Activated CD4-positive, alpha-beta memory T cell treated with anti-CD3 and anti-CD28 coated beads for 36 hours (primary cell): ENCODE results near the gene UFD1. TPM values are rescaled to one million over a fixed set of nuclear protein-coding genes. Genes with fewer than 3 reads are reported as not detected.

Experiments used
- CTCF ChIA-PET: fragments of 350-600 bp; sonication (Branson Sonifier 250); formaldehyde crosslinking; loops from one replicate; lab custom pipeline; 2021; ENCODE audit warnings: antibody characterized with exemption, inconsistent platforms; lab: Charles Lee
- POLR2A ChIA-PET: fragments of 350-600 bp; sonication (Branson Sonifier 250); formaldehyde crosslinking; loops from one replicate; lab custom pipeline; 2021; ENCODE audit warnings: antibody characterized with exemption; lab: Charles Lee
- DNase-seq: peaks from one replicate; pipeline ENCODE4 v3.0.0-alpha.2; 2020
- H3K27ac Mint-ChIP-seq: one replicate; pipeline ENCODE4 v1.8.0; 2021; ENCODE audit warnings: mixed read lengths
- H3K27me3 Mint-ChIP-seq: one replicate; pipeline ENCODE4 v1.8.0; 2021; ENCODE audit warnings: mixed read lengths
- H3K36me3 Mint-ChIP-seq: one replicate; pipeline ENCODE4 v1.8.0; 2021; ENCODE audit warnings: mixed read lengths
- H3K4me1 Mint-ChIP-seq: one replicate; pipeline ENCODE4 v1.8.0; 2021; ENCODE audit warnings: low read depth, mixed read lengths
- H3K4me3 Mint-ChIP-seq: one replicate; pipeline ENCODE4 v1.8.0; 2021; ENCODE audit warnings: mild to moderate bottlenecking, mixed read lengths
- H3K9me3 Mint-ChIP-seq: one replicate; pipeline ENCODE4 v1.8.0; 2021; ENCODE audit warnings: mixed read lengths
- intact Hi-C: fragments of 100-400 bp; cut with micrococcal nuclease; formaldehyde crosslinking; loops from one replicate; pipeline ENCODE4 v1.15.1; 2023
- total RNA-seq, 2 experiments: library from RNA; stranded (reverse); gene quantifications; one replicate each; pipeline ENCODE4 v1.2.3, GENCODE V29; 2021

Gene UFD1
- total RNA-seq, 2 experiments from 2014 or later, result 85.3 to 91.1 TPM

DNA sequence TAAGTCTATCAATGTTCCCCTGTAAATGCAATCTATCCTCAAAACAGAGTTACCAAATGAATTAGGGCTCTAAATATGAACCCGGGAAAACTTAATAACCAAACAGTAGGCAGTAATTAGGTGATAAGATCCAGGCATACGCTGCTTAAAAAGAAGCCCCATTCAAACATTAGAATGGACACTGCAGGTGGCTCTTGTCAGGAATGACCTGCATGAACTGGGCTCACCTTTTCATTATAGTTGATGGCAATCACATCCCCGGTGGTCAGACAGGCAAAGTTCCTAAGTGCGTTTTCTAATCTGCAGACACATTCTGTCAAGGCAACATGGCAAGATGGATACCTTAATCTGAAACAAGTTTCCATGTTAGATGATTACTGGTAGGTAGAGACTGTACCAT, 14.0 kb downstream of the UFD1 start:
- H3K27me3 Mint-ChIP-seq, result no peaks in the 10 kb centered on the region
- H3K4me3 Mint-ChIP-seq, result no peak overlapping the region
- ChIA-PET POLR2A (interaction anchor here (1.8 kb wide), 1 partner anchor 13 kb away, joined by 3 read pairs; no protein-coding TSS in a partner anchor), CTCF (interaction anchor here (2.8 kb wide), 1 partner anchor 165 kb away, joined by 12 read pairs; no protein-coding TSS in a partner anchor)
- no peaks in the 10 kb centered on the region for H3K4me1 Mint-ChIP-seq
- peak overlapping the region; percentile 11 for H3K27ac Mint-ChIP-seq
- intact Hi-C loops, result no loop called here
- peaks cover 45% of the 10 kb centered on the region for H3K36me3 Mint-ChIP-seq
- DNase-seq, result no peak
- H3K9me3 Mint-ChIP-seq, result no peaks in the 10 kb centered on the region

DNA sequence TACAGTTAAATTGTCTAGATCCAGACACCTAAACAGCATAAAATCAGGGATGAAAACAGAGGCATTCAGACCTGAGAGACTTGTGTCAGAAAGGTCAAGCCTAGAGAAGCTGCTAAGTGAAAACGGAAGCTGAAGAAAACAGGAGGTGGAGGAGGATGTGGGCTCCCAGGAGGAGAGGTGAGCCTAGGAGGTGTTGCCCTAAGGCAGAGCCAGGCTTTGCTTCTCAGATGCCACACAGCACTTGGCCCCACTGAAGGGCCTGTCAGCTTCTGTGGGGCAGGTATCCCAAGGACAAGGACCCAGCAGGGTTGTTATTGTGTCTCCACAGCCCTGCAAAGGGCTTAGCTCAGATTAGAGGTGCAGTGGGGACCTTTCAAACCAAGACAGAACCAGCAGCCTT, 14.4 kb downstream of the UFD1 start:
- H3K36me3 Mint-ChIP-seq, result peaks cover 42% of the 10 kb centered on the region
- no peak for DNase-seq
- peak overlapping the region; percentile 11 for H3K27ac Mint-ChIP-seq
- POLR2A ChIA-PET, result interaction anchor here (1.8 kb wide), 1 partner anchor 13 kb away, joined by 3 read pairs; no protein-coding TSS in a partner anchor
- intact Hi-C loops, result no loop called here
- CTCF ChIA-PET, result interaction anchor here (1.7 to 2.8 kb wide), 2 partner anchors 10 to 165 kb away, joined by 5 to 12 read pairs; no protein-coding TSS in a partner anchor
- no peak overlapping the region for H3K4me3 Mint-ChIP-seq
- no peaks in the 10 kb centered on the region for H3K27me3 Mint-ChIP-seq
- H3K9me3 Mint-ChIP-seq, result no peaks in the 10 kb centered on the region
- H3K4me1 Mint-ChIP-seq, result no peaks in the 10 kb centered on the region

DNA sequence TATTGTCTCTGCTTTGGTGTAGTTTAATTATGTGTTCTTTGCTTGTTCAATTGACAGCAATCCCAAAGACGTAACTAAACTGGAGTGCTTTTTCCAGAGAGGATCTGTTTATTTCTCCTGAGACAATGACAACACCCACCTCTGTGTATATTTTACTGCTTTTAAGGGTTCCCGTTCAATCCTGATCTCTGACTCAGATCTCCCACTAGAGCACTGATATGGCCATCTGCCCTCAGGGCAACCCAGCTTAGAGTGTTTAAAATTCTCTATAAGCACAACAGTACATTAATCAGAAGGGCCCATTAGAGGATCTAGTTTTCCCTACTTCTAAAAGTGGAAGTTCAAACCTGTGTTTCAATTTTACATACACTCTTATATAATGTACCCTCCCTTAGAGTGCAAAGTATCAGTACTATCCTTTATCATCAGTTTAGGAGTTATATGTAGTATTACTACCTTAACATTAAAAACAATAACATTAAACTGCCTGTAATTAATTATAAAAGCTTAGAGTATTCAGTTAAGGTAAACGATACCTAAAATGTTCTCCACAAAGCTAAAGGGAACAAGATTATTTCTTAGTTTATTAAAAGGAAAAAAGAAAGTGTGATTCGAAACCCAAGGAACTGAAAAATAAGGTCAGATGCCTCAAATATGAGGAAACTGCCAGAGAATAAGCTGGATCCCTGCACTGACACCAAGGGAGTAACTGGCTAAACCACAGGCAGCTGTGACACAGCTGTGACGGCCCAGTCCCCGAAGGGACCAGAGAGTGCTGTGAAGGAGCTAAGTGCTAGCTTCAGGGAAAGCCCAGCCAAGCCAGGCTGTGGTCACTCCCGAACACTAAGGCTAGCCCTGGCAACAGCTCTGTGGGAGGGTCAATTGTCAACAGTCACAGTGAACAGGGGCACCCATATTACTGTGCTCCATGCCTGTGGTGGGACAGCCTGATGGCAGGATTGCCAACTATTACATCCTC, 15.2 kb downstream of the UFD1 start:
- no peak overlapping the region for H3K27ac Mint-ChIP-seq
- no peaks in the 10 kb centered on the region for H3K27me3 Mint-ChIP-seq

DNA sequence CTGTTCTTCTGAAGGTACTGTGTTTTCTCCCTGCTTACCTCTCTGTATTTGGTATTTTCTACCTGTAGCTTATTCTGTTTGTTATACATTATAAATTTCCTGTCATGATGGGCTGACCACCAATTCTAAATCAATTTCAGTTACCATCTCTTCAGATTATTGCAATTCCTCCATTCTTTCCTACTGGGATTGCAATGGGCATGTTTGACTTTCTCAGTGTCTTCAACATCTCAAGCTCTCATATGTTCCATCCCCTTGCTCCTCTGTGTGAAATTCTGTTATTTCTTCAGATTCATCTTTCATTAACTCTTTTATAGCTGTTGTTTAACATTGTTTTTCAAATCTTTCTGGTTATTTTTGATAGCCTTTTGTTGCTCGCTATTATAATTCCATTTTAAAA, 16.0 kb downstream of the UFD1 start:
- Mint-ChIP-seq H3K9me3 (no peaks in the 10 kb centered on the region), H3K27ac (no peak overlapping the region), H3K36me3 (peaks cover 30% of the 10 kb centered on the region), H3K4me1 (no peaks in the 10 kb centered on the region), H3K4me3 (no peak overlapping the region), H3K27me3 (no peaks in the 10 kb centered on the region)
- ChIA-PET POLR2A (no interaction called here), CTCF (interaction anchor here (1.7 kb wide), 1 partner anchor 11 kb away, joined by 5 read pairs; no protein-coding TSS in a partner anchor)
- no peak for DNase-seq
- intact Hi-C loops, result no loop called here

More for the DNA sequence above, 15.2 kb downstream of the UFD1 start:
- POLR2A ChIA-PET, result no interaction called here
- Mint-ChIP-seq H3K9me3 (no peaks in the 10 kb centered on the region), H3K4me3 (no peak overlapping the region), H3K4me1 (no peaks in the 10 kb centered on the region), H3K36me3 (peaks cover 37% of the 10 kb centered on the region)
- DNase-seq, result no peak
- intact Hi-C loops, result no loop called here
- CTCF ChIA-PET, result interaction anchor here (0.7 to 2.8 kb wide), 3 partner anchors 11 to 514 kb away, joined by 3 to 12 read pairs (median 5); no protein-coding TSS in a partner anchor

GRCh38 chr22:19461506-19461905, 17.5 kb downstream of the UFD1 start:
- Mint-ChIP-seq H3K36me3 (peaks cover 22% of the 10 kb centered on the region), H3K4me1 (no peaks in the 10 kb centered on the region), H3K27me3 (no peaks in the 10 kb centered on the region), H3K4me3 (no peak overlapping the region), H3K27ac (no peak overlapping the region), H3K9me3 (no peaks in the 10 kb centered on the region)
- ChIA-PET POLR2A (no interaction called here), CTCF (no interaction called here)
- intact Hi-C loops, result no loop called here
- no peak for DNase-seq

DNA sequence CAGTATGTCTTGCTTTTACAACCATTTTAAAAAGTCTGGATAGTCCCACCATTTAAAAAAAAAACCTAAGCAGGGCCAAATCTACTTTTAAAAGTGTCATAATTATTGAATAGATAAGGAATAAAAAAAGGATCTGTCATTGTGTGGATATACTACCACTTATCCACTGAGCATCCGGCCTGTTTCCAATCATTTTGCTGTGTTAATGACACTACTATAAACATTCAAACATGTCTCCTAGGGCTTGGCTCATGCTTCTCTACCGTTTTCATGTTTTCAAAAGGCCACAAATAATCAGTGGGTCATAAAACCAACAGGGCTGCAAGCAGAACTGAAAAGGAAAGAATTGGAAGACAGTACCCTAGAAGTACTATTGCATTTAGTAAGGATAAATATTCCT, 19.0 kb downstream of the UFD1 start:
- intact Hi-C loops, result no loop called here
- H3K4me3 Mint-ChIP-seq, result no peak overlapping the region
- POLR2A ChIA-PET, result interaction anchor here (0.6 kb wide), 1 partner anchor 11 kb away, joined by 3 read pairs; no protein-coding TSS in a partner anchor
- CTCF ChIA-PET, result no interaction called here
- H3K9me3 Mint-ChIP-seq, result no peaks in the 10 kb centered on the region
- no peak overlapping the region for H3K27ac Mint-ChIP-seq
- H3K4me1 Mint-ChIP-seq, result no peaks in the 10 kb centered on the region
- no peak for DNase-seq
- no peaks in the 10 kb centered on the region for H3K27me3 Mint-ChIP-seq
- peaks cover 32% of the 10 kb centered on the region for H3K36me3 Mint-ChIP-seq

DNA sequence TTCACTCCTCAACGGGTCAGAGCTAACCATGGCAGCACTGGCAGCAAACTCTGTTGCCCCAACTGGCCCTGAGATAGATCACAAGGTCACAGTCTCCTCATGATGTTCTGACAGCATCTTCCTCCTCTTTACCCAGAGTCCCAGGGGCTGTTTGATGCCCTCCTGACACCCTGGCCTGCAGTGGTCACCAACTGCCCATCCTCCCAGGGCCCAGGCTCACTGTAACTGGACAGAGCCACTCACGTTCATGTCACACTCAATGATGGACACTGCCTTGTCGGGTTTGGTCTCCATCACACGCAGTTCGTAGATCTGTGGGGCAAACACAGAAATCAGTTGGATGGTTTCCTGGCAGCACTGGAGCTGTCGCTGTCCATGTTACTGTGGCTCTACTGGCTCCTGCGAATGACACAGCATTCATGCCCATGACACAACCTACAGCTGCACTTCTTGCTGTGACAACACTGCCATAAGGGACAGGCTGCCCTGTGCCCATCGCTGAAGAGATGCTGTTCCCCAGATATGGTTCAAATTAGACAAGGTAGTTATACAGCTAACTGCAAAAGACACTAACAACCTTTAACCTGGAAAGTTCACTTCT, 21.1 kb downstream of the UFD1 start:
- ChIA-PET CTCF (no interaction called here), POLR2A (no interaction called here)
- Mint-ChIP-seq H3K9me3 (no peaks in the 10 kb centered on the region), H3K36me3 (peaks cover 37% of the 10 kb centered on the region), H3K27ac (no peak overlapping the region), H3K4me1 (peaks cover 2% of the 10 kb centered on the region), H3K4me3 (no peak overlapping the region), H3K27me3 (no peaks in the 10 kb centered on the region)
- no peak for DNase-seq
- intact Hi-C loops, result no loop called here

DNA sequence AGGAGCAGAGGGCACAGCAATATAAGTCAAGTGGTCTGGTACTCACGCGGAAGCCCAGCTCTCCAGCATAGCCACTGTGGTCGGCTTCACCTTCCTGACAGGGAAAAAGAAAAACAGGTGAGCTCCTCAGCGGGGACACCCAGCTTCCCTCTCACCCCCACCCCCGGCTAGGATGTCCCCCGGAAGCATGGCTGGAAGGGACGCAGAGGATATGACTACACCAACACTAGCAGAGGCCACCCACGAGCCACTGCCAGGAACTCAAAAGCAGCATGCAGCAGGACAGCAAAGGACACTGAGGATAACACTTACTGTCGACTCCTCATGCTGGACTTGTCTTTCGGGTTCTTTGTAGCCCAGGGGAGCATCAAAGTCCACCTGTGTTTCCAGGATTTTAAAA, 22.5 kb downstream of the UFD1 start:
- no peaks in the 10 kb centered on the region for H3K9me3 Mint-ChIP-seq
- no peak overlapping the region for H3K27ac Mint-ChIP-seq
- ChIA-PET POLR2A (interaction anchor here (0.6 kb wide), 1 partner anchor 53 kb away, joined by 3 read pairs; no protein-coding TSS in a partner anchor), CTCF (no interaction called here)
- H3K27me3 Mint-ChIP-seq, result no peaks in the 10 kb centered on the region
- H3K36me3 Mint-ChIP-seq, result peaks cover 37% of the 10 kb centered on the region
- peaks cover 2% of the 10 kb centered on the region for H3K4me1 Mint-ChIP-seq
- intact Hi-C loops, result no loop called here
- no peak overlapping the region for H3K4me3 Mint-ChIP-seq
- no peak for DNase-seq

GRCh38 chr22:19455585-19456370, 23.2 kb downstream of the UFD1 start:
- DNase-seq, result no peak
- ChIA-PET POLR2A (interaction anchor here (0.5 to 0.6 kb wide), 2 partner anchors 18 to 52 kb away, joined by 3 read pairs; no protein-coding TSS in a partner anchor), CTCF (interaction anchor here (1.6 kb wide), 1 partner anchor 174 kb away, joined by 4 read pairs; no protein-coding TSS in a partner anchor)
- H3K4me3 Mint-ChIP-seq, result no peak overlapping the region
- H3K9me3 Mint-ChIP-seq, result no peaks in the 10 kb centered on the region
- peak overlapping the region; percentile 23 for H3K27ac Mint-ChIP-seq
- H3K27me3 Mint-ChIP-seq, result no peaks in the 10 kb centered on the region
- H3K4me1 Mint-ChIP-seq, result peaks cover 2% of the 10 kb centered on the region
- intact Hi-C loops, result no loop called here
- H3K36me3 Mint-ChIP-seq, result peaks cover 41% of the 10 kb centered on the region

- DNase-seq, result no peak
- Mint-ChIP-seq H3K27me3 (no peaks in the 10 kb centered on the region), H3K4me1 (peaks cover 2% of the 10 kb centered on the region), H3K9me3 (no peaks in the 10 kb centered on the region), H3K27ac (no peak overlapping the region), H3K4me3 (no peak overlapping the region), H3K36me3 (peaks cover 39% of the 10 kb centered on the region)
- POLR2A ChIA-PET, result interaction anchor here (0.5 kb wide), 1 partner anchor 17 kb away, joined by 3 read pairs; no protein-coding TSS in a partner anchor
- CTCF ChIA-PET, result interaction anchor here (1.6 kb wide), 1 partner anchor 175 kb away, joined by 4 read pairs; no protein-coding TSS in a partner anchor
- intact Hi-C loops, result no loop called here
These were observed 24.0 kb downstream of the UFD1 start for GRCh38 chr22:19455033-19455432.

GRCh38 chr22:19454156-19454555, 24.8 kb downstream of the UFD1 start:
- Mint-ChIP-seq H3K36me3 (peaks cover 39% of the 10 kb centered on the region), H3K4me1 (peaks cover 8% of the 10 kb centered on the region), H3K27me3 (no peaks in the 10 kb centered on the region), H3K9me3 (no peaks in the 10 kb centered on the region), H3K27ac (peak overlapping the region; percentile 53), H3K4me3 (no peak overlapping the region)
- ChIA-PET POLR2A (no interaction called here), CTCF (interaction anchor here (1.6 kb wide), 1 partner anchor 176 kb away, joined by 4 read pairs; no protein-coding TSS in a partner anchor)
- DNase-seq, result no peak
- intact Hi-C loops, result no loop called here
